Measurements from ENCODE around the gene SNTA1.

DNA sequence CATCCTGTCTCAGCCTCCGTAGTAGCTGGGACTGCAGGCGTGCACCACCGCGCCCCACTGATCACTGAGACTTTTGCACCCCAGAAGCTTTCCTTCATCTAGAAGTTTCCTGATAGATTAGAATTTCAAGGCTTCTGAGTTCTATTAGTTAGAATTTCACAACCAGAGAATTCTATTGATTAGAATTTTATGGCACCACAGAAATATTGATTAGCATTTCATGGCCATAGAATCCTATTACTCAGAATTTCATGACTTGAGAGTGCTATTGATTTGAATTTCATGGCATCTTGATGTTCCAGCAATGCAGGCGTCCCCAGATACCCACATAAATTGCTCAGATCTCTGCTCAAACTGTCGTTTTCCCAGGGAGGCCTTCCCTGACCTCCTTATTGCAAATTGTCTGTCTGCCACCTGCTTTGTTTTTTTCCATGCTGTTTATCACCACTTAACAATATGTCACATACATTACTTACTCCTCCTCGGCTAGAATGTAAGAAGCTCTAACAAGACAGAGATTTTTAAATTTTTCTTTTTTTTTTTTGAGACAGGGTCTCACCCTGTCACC lies 29.4 kb upstream of the SNTA1 start:
- TF ChIP-seq CTCF (IDR thresholded peaks at IDR 0.05) (no peak), POLR2A (IDR thresholded peaks at IDR 0.05) (no peak)

Data from esophagus squamous epithelium (tissue), 4 donors.